Astrocyte (in vitro differentiated cells and primary cell): ENCODE measurements around the gene MPV17.

Source experiments
- EZH2 ChIP-seq: IDR thresholded peaks from 2 replicates; pipeline ENCODE4 v1.6.1; 2012; ENCODE audit warnings: mild to moderate bottlenecking, low read length, inconsistent platforms; ENCODE audit not compliant: insufficient read depth
- TF ChIP-seq, protein P1 (sequence below): IDR thresholded peaks from 2 replicates; pipeline ENCODE4 v1.5.1; 2011; ENCODE audit warnings: low read depth, mild to moderate bottlenecking, inconsistent platforms, low read length, moderate library complexity; ENCODE audit not compliant: insufficient read depth

DNA sequence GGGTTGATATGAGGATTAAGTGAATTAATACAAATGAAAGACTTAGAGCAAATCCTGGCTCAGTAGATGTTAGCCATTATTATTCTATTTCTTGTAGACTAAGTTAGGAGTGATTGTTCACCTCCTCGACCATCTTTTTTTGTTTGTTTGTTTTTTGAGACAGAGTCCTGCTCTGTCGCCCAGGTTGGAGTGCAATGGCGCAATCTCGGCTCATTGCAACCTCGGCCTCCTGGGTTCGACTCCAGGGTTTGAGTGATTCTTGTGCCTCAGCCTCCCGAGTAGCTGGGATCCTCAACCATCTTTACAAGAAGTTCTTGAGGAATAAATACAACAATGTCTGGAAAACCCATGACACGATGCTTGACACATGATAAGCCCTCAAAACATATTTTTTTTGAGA is 28.0 kb downstream of the MPV17 start:
- TF ChIP-seq, protein P1, sequence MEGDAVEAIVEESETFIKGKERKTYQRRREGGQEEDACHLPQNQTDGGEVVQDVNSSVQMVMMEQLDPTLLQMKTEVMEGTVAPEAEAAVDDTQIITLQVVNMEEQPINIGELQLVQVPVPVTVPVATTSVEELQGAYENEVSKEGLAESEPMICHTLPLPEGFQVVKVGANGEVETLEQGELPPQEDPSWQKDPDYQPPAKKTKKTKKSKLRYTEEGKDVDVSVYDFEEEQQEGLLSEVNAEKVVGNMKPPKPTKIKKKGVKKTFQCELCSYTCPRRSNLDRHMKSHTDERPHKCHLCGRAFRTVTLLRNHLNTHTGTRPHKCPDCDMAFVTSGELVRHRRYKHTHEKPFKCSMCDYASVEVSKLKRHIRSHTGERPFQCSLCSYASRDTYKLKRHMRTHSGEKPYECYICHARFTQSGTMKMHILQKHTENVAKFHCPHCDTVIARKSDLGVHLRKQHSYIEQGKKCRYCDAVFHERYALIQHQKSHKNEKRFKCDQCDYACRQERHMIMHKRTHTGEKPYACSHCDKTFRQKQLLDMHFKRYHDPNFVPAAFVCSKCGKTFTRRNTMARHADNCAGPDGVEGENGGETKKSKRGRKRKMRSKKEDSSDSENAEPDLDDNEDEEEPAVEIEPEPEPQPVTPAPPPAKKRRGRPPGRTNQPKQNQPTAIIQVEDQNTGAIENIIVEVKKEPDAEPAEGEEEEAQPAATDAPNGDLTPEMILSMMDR: no peak
- TF ChIP-seq EZH2: no peak
